ENCODE results near the gene AKAP9.

GRCh38 chr7:92133133-92133736 is 192.6 kb downstream of the AKAP9 start:
- TF ChIP-seq CTCF (IDR thresholded peaks at IDR 0.05) (no peak), POLR2A (IDR thresholded peaks at IDR 0.05) (no peak), POLR2AphosphoS5 (IDR thresholded peaks at IDR 0.05) (no peak), EP300 (IDR thresholded peaks at IDR 0.05) (no peak)

All from suprapubic skin (tissue), 4 donors.